GM18526 (cell line): ENCODE measurements around the gene CACNB4.

Source experiments
- POLR2A ChIP-seq: IDR thresholded peaks from 3 replicates; pipeline ENCODE4 v1.6.1; 2011; ENCODE audit not compliant: insufficient read length; ENCODE audit errors: extremely low read depth

The CACNB4 gene

DNA sequence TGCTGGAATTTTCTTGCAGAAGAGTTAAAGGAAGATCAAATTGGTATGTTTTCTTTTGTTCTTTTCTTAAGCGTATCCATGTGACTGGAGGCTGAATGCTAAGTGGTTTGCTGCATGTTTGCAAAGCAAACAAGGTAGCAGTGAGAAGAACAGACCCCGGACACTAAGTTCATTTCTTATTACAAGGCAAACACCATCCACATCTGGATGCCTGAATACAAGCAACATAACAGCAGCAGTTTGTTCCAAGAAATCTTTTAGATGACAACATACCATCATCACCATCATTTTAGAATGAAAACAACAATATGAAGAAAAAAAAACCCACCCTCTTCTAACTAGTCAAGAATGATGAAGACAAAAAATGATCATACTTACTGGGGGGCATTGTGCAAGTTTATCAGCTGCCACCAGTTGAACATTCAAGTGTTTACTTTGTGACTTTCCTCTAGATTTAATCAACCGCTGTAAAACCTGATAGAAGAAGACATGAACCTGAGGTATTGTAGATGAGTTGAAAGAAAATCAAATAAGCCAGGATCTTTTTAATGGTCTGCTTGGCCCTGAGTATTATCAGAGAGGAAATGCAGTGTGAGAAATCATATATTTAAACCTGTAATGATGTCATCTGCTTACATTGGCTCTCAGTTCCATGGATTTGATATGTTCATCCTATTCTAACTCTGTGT is 245.6 kb downstream of the CACNB4 start:
- no peak for TF ChIP-seq POLR2A

DNA sequence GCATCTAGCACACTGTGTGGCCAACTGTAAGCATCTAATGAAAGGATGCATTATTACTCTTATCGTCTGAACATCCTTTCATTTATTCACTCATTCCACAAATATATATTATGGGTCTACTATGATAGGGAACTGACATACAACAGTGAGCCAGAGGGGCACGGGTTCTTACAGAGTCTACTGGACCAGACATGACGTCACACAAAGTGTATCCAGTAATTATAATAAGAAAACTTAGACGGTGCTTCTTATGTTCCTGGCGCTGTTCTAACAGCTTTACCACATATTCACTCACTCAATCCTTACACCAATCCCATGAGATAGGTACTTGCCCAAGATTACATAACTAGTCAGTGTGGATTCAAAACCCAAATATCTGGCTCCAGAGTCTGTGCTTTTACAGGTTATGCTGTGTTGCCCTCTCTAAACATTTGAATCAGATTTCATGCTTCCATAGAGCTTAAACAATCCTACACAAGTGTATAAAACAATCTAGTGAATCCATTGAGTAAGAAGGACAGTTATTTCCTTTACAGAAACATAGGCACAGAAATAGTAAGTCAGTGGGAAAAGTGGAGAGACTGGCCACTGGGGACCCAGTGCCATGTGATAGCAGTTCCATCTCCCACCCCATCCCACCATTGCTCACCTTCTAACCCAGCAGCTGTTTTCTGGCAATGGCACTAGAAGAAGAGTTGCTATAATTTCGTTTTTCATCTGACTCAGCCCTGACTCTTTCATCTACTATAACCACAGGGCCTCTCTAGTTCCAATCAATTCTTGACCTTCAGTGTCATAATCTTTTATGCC is 246.4 kb downstream of the CACNB4 start:
- no peak for TF ChIP-seq POLR2A

DNA sequence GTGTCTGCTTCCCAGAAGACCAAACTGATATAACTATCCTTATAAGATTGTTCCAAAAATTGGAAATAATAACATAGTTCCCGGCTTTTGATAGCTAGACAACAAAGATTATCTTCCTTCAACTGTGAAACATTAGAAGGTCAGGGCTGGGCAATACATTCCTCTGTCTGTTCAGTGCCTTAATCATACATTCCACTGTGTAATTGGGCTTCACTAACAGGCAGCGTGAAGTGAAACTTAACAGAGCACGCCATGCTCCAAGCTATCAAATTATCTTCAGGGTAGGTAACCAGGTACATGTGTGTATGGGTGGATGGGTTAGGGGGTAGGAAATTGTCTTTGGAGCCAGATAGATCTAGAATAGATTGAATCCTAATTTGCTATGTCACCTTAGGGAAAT is 247.1 kb downstream of the CACNB4 start:
- TF ChIP-seq POLR2A, result no peak

DNA sequence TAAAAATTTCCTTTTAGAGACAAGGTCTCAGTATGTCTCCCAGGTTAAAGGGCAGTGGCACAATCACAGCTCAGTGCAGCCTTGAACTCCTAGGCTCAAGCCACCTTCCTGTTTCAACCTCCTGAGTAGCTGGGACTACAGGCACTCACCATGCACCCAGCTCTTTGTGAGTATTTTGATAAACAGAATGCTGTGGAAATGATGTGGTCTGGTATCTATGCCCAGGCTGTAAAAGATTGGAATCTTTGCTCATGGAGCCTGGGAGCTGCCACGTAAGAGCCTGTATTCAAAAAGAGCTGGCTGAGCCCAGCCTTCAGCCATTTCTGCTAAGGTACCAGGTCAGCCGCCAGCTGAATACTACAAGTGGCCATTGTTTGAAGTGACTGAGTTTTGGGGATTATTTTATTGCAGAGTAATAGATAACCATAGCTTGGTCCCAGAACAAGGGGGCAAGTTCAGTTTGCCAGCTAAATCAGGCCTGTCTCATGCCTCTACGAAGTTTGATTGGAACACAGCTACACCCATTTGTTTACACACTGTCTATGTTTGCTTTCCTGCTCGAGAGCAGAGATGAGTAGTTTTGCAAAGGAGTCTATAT is 249.3 kb downstream of the CACNB4 start:
- no peak for TF ChIP-seq POLR2A

DNA sequence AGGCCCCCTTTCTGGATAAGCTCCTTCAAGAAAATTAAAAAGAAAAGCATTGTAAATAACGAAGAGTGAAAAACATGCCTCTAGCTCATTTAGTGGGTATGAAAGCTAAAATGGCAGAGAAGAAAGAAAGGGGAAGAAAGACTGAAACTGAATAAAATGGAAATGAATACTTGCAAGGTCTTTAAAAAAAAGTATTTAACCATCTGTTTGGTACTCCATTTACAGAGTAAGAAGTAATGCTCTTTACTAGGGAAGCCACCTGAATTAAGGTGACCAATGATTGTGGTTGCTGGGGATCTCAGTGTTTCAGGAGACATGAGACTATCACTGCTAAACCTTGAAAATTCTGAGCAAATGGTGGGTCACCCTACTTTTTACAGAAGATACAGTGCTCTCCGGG is 253.0 kb downstream of the CACNB4 start:
- TF ChIP-seq POLR2A, result no peak

DNA sequence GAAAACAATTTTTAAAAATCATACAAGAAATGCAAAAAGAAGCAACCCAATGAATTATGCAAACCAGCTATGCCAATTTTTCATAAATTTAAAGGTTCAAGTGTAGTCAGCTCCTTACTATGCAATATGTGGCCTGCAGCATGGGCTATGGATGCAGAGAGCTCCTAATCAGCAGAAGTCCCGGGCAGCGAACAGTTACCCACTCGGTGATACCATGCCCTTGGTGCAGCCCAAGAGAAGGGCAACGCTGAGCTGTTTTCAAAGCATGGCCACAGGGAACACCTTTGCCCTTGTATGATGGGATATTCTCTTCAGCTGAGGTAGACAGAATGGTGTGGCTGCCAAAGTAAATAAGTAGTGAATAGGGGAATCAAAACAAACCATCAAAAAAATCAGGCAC is 253.4 kb downstream of the CACNB4 start:
- no peak for TF ChIP-seq POLR2A

DNA sequence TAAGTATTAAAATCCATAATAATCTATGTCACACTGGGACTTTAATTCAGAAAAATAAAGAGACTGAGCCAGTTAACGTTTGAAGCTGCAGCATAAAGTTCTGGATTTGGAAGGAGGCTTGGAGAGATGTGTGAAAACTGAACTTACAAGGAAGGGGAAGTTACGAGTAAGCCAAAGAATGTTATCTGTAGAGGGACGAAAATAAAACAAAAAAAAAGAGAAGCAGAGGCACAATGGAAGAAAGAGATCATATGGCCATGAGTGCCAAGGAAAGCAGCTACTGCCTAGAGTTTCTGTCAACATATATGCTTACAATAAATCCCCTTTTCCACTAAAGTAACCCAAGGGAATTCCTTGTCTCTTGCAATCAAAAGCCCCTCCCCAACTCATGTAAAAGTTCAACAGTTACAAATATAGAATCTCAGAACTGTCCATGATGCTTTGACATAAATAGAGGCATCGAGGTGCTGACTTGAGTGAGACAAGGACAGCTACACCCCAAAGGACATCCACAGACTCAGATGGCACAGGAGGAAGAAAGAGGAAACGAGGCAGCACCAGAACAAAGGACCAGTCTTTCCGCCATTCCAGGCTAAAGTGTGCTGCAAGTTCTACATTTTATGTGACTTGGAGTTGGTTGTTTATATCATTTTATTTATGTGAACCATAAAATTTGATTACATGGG is 254.5 kb downstream of the CACNB4 start:
- no peak for TF ChIP-seq POLR2A

DNA sequence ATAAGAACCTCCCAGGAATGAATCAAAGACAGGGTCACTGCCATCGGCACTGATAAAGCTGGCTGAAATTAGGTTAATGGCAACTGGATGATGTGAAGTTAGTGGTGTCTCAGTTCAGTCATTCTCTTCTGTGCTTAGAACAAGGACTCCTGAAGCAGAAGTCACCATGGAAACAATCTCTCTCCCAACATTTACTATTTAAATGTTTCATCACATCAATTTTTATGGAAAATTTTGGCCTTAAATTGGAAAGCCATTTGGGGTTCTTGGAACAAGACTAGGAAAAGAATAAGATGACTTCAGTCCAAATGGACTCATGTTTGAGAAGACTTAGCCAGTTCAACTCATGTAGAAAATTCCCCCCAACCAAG is 255.2 kb downstream of the CACNB4 start:
- no peak for TF ChIP-seq POLR2A

DNA sequence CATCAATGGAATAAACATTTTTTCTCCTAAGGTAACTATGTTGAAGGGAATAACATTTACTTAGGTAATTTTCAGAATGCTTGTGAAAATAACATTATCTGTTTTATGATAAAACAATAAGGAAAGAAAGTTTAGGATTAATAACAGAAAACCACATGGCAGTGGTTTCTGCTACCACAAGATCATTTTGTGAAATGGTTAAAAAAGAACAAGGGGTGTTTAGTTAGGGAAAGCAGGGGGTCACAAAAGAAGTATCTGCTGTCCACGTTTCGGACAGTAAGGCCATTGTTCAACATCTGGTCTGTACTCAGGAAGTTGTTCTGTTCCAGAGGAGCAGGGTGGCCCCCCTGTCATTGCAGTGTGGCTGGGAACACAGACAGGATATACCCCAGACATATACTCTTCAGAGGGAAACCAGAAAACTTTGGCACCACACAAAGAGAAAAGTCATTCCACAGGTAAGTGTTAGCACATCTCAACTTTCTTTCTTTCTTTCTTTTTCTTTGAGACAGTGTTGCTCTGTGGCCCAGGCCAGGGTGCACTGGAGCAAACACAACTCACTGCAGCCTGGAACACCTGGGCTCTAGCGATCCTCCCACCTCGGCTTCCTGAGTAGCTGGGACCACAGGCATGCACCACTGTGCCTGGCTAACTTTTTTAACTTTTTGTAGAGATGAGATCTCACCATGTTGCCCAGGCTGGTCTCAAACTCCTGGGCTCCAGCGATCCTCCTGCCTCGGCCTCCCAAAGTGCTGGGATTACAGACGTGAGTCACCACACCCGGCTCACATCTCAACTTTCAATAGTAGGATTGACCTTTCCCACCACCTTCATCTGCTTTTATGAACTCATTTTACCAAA is 255.8 kb downstream of the CACNB4 start:
- no peak for TF ChIP-seq POLR2A

DNA sequence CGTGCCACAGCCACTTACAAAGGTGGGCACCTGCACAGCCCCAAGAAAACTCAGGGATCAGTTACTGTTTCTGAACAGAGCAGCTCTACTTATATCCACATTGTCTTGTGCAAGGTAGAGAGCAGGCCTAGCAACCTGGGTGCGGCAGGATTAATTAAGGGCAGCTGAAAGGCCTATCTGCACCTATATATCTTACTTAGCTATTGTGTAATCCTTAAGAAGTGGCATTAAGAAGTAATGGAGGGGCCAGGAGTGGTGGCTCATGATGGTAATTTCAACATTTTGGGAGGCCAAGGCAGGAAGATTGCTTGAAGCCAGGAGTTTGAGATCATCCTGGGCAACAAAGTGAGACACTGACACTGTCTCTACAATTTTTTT is 257.8 kb downstream of the CACNB4 start:
- no peak for TF ChIP-seq POLR2A

DNA sequence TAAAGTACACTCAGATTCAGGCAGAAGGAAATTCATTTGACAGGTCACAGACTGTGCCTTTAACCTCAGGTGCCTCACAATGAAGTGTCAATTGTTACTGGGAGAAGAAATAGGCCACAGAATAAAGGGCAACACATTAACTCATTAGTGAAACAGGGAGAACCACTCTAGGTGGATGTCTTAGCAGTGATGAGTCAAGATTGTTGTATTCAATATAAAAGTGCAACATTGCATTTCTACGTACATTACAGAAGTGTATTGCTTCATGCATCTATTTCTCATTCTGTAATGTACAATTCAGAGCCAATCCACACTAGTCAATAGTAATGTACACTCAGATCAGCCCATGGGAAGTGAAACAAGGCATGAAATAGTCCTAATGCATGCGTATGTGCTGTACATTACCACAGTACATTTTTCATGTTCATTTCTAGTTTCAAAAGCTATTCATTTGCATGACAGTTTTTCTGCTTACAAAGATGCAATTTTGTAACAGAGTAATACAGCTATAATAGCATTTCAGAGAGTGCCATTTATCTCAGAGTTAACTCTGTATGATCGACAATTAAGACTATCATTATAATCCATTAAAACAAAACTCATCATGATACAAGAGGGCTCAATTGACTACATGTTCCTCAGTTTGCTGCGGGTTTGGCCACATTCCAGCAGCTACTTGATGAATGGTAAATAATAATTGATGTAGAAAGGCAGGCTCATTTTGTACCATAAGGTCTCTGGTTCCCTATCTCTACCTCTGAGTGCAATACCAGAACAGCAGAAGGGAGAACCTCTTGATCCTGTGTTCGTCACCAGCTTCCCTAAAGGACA is 258.4 kb downstream of the CACNB4 start:
- TF ChIP-seq POLR2A, result no peak

DNA sequence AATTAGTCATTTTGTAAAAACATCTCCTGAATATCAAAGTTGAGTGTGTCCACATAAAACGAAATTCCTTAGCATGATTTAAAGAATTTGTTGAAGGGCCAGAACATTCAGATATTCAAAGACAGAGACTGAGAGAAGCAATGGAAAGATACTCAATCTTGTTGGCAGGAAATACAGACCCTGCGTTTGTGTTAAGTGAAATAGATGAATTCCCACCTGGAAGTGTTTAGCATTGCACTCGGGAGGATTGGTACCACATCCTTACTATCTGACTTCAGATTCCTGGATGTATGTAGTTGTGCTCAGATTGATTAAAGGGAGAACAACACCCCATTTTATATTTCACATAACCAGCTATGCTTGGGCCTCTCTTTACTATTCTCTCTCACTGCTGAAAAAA is 260.9 kb downstream of the CACNB4 start:
- TF ChIP-seq POLR2A, result no peak

DNA sequence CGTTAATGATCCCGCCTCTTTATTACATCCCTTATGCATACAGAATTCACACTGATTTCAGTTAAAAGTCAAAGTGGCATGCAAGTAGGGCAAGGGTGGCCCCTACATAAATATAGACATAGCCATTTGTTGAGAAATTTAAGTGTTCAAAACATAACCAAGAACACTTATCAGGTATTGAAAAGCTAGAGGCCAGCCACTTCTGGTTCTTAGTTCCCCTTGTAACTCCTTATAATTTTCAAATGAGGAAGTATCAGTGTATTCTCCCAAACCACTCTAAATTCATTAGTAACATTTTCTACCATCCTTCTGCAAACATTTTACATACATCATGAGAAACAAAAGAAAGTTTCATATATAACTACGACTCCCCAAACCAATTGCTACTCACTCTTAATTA is 264.9 kb downstream of the CACNB4 start:
- no peak for TF ChIP-seq POLR2A

DNA sequence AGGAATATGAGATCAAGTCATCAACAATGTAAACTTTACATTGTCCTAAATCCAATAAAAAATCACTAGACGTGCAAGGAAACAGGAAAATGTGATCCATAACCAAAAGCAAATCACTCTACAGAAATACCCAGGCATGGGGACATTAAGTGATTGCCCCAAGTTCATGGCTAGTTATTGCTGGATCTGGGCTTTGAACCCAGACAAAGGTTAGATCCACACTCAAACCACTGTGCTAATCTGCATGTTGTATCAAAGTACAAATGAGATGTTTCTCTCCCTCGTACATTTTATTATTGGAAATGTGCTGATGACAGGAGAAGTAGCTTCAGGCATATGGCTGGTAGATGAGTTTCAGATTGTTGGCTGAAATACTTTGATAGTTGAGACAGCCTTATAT is 267.9 kb downstream of the CACNB4 start:
- no peak for TF ChIP-seq POLR2A
